ENCODE data around the gene SUPT7L. TPM values are rescaled to one million over a fixed set of nuclear protein-coding genes. Genes with fewer than 3 reads are reported as not detected.

SUPT7L gene
- total RNA-seq, 2 experiments from 2014 or later: 27.8 to 29.7 TPM

Other genes with a start within 250 kb of the SUPT7L start
- 10 to 100 TPM; 60.0 to 63.3 TPM for gene NRBP1, start 235.0 kb downstream of the SUPT7L start, total RNA-seq
- 1 to 10 TPM; 5.0 to 6.7 TPM for gene KRTCAP3, start 221.2 kb downstream of the SUPT7L start, total RNA-seq
- gene IFT172, start 173.9 kb downstream of the SUPT7L start, total RNA-seq: 10 to 100 TPM in 1 of 2 experiments, 1 to 10 TPM in 1; 9.2 to 12.7 TPM
- not detected for gene FNDC4, start 168.4 kb downstream of the SUPT7L start, total RNA-seq
- not detected for gene GCKR, start 166.8 kb downstream of the SUPT7L start, total RNA-seq
- gene ZNF512, start 80.6 kb downstream of the SUPT7L start, total RNA-seq: 10 to 100 TPM; 34.7 to 35.8 TPM
- under 1 TPM; 0.17 to 0.30 TPM for gene CCDC121, start 34.6 kb downstream of the SUPT7L start, total RNA-seq
- 10 to 100 TPM; 44.9 to 45.1 TPM for gene GPN1, start 34.6 kb downstream of the SUPT7L start, total RNA-seq
- 10 to 100 TPM; 21.2 to 22.2 TPM for gene SLC4A1AP, start 275 bp upstream of the SUPT7L start, total RNA-seq
- gene MRPL33, start 108.1 kb upstream of the SUPT7L start, total RNA-seq: 10 to 100 TPM; 57.4 to 60.5 TPM
- gene RBKS, start 226.8 kb upstream of the SUPT7L start, total RNA-seq: 1 to 10 TPM; 1.1 to 1.2 TPM
- gene BABAM2, start 227.1 kb upstream of the SUPT7L start, total RNA-seq: 10 to 100 TPM; 41.8 to 47.2 TPM